Heart left ventricle (tissue), 16 donors: ENCODE data around the gene TEX9. TPM values are rescaled to one million over a fixed set of nuclear protein-coding genes. Genes with fewer than 3 reads are reported as not detected.
"Not testable (repeated sequence)": the region's sequence is repeated elsewhere in the genome, so short reads cannot be mapped to it uniquely, and the experiment has no call there.

Source experiments
- ATAC-seq, 4 donors: fragments of 200-7000 bp; cut with Tn5 transposase; one replicate each; pipeline ENCODE4 v1.9.1; 2020 to 2022; ENCODE audit warnings: moderate library complexity in 4 of 4, mild to moderate bottlenecking in 3 of 4, moderate number of reproducible peaks in 1 of 4
- DNase-seq, 5 donors: peaks; one replicate each; pipeline ENCODE4 v3.0.0-alpha.2; 2020
- H3K27ac ChIP-seq, 12 donors: fragments of 200-600 bp; sonication (generic) in 4 of 12; one replicate each; pipeline versions ENCODE4 v1.5.0 to v1.8.0; 2016 to 2022; ENCODE audit warnings: mild to moderate bottlenecking in 2 of 12
- H3K27me3 ChIP-seq, 9 donors: fragments of 200-600 bp; sonication (generic) in 2 of 9; one replicate each; pipeline versions ENCODE4 v1.5.1 to v1.8.0; 2016 to 2022; ENCODE audit warnings: mild to moderate bottlenecking in 3 of 9
- H3K36me3 ChIP-seq, 9 donors: fragments of 200-600 bp; sonication (generic) in 2 of 9; one replicate each; pipeline versions ENCODE4 v1.5.0 to v1.8.0; 2018 to 2022; ENCODE audit warnings: mild to moderate bottlenecking in 2 of 9
- H3K4me1 ChIP-seq, 12 donors: fragments of 200-600 bp; sonication (generic) in 4 of 12; one replicate each; pipeline versions ENCODE4 v1.5.0 to v1.8.0; 2016 to 2022; ENCODE audit warnings: mild to moderate bottlenecking in 3 of 12
- H3K4me3 ChIP-seq, 12 donors: fragments of 200-600 bp; sonication (generic) in 4 of 12; one replicate each; pipeline versions ENCODE4 v1.5.0 to v1.8.0; 2017 to 2022; ENCODE audit warnings: mild to moderate bottlenecking in 9 of 12, moderate library complexity in 4 of 12
- H3K9me3 ChIP-seq, 12 donors: fragments of 200-600 bp; sonication (generic) in 4 of 12; one replicate each; pipeline versions ENCODE4 v1.5.0 to v1.8.0; 2016 to 2022; ENCODE audit warnings: mild to moderate bottlenecking in 1 of 12
- POLR2A ChIP-seq, 2 donors: fragments of 450-650 bp; IDR thresholded peaks; one replicate each; pipeline ENCODE4 v1.6.1; 2017; ENCODE audit warnings: antibody characterized with exemption in 2 of 2, mild to moderate bottlenecking in 2 of 2, moderate library complexity in 2 of 2
- WGBS, 4 donors: extraction: QIAGEN DNeasy Blood & Tissue Kit in 2 of 4; methylation state at CpG; one replicate each; pipeline versions ENCODE4 v1.1.5 to v1.1.7; 2013 to 2018; 5-methylcytosine and 5-hydroxymethylcytosine counted together
- intact Hi-C, 10 donors: fragments of 100-400 bp; cut with DNase I; formaldehyde crosslinking; loops; one replicate each; pipeline versions ENCODE4 v1.11.1 to v1.14.2; 2022
- polyA plus RNA-seq, 2 donors: library from polyadenylated mRNA; stranded (reverse); fragments of 200-250 nt; gene quantifications; one replicate each; pipeline ENCODE4 v1.2.3, GENCODE V29; 2013
- total RNA-seq, 9 donors: library from RNA; depleted of rRNA in 2 of 9; stranded (reverse); fragments of >200 nt in 2 of 9; fragmentation: NEBNext Ultra II Directional in 3 of 9; extraction: Animal tissue kit (Norgen Biotek cat#: 25700) in 3 of 9; gene quantifications; one replicate each; pipeline versions ENCODE4 v1.1.0 to v1.2.4, GENCODE V29; 2016 to 2023
- TF ChIP-seq, protein P1 (sequence below), 12 donors: fragments of 200-600 bp; sonication (generic) in 4 of 12; IDR thresholded peaks; one replicate each; pipeline versions ENCODE4 v1.5.0 to v1.8.0; 2018 to 2022; ENCODE audit warnings: antibody characterized with exemption in 12 of 12, mild to moderate bottlenecking in 5 of 12
- donor health status: ischemic (EF 13 %, LVEDD 7.1; RV severe dilation, severe dysfunction).
- donor health status: healthy with polysubstance abuse.
- donor health status: DM: no; HTN: yes; CAD: no.
- donor health status: DM: no; HTN: no; CAD: no.
- donor health status: ischemic (EF 25% LVEDD 6.9; RV normal size, moderate dysfunction).
- donor health status: ischemic (EF 25% LVEDD 5.7; RV mildly dilated, moderate dysfunction).
- donor health status: healthy.
- donor health status: DM: yes; HTN: yes; CAD: no.
- donor health status: ischemic (EF 35%, LVEDD 5.7; RV mildly dilated, moderate dysfunction).
- donor health status: nonischemic (EF 11% LVEDD 7.7; RV severe dilation, severe dysfunction).
- donor health status: DM: yes; HTN: yes; CAD: no.
- donor health status: PGD.
- donor health status: ischemic (EF 29% LVEDD 5.4; RV normal size, mild dysfunction).
- donor health status: nonischemic (EF 23%, LVEDD 6.1; RV moderate dilation, normal function).

Gene TEX9
- total and polyA plus RNA-seq, 11 donors, result 0.19 to 1.6 (median 0.75) TPM; not detected in 2

DNA sequence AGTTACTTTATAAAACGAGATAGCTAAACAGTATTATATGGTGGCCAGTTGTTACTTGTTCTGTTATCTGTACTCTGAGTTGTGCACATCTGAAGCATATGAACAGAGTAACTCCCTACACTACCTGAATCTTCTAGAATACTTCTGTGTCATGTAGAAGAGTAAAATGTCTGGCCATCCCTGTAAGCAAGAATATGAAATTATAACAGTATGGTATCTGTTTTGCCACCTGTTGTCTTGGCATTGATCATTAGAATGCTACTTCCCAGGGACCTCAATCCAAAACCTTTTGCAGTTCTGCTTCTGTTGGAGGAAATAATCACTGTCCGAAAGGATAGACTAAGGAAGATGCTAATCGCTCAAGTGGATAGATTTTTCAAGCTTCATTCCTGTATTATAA lies 1.9 kb downstream of the TEX9 start:
- no peak for DNase-seq
- Histone ChIP-seq H3K4me1 (peaks cover 0 to 16% (median 7%) of the 10 kb centered on the region in 12 donors), H3K27ac (no peak overlapping the region), H3K9me3 (peaks cover 0 to 5% (median 0%) of the 10 kb centered on the region in 12 donors), H3K36me3 (no peaks in the 10 kb centered on the region), H3K4me3 (no peak overlapping the region), H3K27me3 (no peaks in the 10 kb centered on the region)
- WGBS, 4 donors, result 89 to 98% (median 93%) methylated on average over 3 of the region's 3 CpGs
- no peak for TF ChIP-seq POLR2A (IDR thresholded peaks at IDR 0.05)
- TF ChIP-seq, protein P1, sequence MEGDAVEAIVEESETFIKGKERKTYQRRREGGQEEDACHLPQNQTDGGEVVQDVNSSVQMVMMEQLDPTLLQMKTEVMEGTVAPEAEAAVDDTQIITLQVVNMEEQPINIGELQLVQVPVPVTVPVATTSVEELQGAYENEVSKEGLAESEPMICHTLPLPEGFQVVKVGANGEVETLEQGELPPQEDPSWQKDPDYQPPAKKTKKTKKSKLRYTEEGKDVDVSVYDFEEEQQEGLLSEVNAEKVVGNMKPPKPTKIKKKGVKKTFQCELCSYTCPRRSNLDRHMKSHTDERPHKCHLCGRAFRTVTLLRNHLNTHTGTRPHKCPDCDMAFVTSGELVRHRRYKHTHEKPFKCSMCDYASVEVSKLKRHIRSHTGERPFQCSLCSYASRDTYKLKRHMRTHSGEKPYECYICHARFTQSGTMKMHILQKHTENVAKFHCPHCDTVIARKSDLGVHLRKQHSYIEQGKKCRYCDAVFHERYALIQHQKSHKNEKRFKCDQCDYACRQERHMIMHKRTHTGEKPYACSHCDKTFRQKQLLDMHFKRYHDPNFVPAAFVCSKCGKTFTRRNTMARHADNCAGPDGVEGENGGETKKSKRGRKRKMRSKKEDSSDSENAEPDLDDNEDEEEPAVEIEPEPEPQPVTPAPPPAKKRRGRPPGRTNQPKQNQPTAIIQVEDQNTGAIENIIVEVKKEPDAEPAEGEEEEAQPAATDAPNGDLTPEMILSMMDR (IDR thresholded peaks at IDR 0.05), result no peak
- intact Hi-C loops, result no loop called here
- ATAC-seq, result no peak

GRCh38 chr15:56369234-56369633 lies 4.0 kb downstream of the TEX9 start:
- DNase-seq, result no peak
- ATAC-seq, result no peak
- Histone ChIP-seq H3K4me3 (no peak overlapping the region), H3K27me3 (no peaks in the 10 kb centered on the region), H3K9me3 (no peaks in the 10 kb centered on the region), H3K36me3 (no peaks in the 10 kb centered on the region), H3K4me1 (peaks cover 0 to 16% (median 7%) of the 10 kb centered on the region in 12 donors), H3K27ac (no peak overlapping the region)
- intact Hi-C loops, result no loop called here
- WGBS, 4 donors, result 82 to 89% (median 87%) methylated on average over 4 of the region's 4 CpGs
- TF ChIP-seq, protein P1 (IDR thresholded peaks at IDR 0.05), result no peak
- TF ChIP-seq POLR2A (IDR thresholded peaks at IDR 0.05), result no peak

DNA sequence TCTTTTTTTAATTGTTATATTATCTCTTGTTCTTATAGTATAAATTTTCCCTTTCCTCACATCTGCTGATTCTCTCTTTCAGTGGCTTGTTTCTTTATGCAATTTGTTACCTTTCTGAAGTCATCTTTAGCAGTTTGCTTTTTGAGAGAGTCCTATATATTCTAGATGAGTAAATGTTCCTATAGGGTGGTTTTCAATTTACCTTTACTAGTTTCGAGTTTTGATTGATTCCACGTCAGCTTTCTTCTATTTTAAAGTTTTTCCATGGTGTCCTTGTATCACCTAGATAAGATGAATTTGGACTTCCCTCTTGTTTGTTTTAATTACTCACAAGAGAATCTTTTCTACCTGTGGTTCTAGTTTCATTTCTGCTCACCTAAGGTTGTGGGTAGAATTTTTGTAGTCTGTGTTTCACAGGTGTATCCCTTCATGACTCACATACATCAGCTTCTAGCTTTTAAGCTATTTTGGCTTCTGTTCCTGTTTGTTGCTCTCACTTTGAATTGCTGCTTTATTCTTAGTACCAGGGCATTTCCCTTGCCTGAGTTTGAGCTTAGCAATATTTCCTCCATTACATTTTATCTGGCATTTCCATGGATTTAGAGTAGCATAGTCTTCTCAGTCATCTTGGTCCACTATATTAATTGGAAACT lies 6.4 kb downstream of the TEX9 start:
- intact Hi-C loops, result no loop called here
- TF ChIP-seq POLR2A (IDR thresholded peaks at IDR 0.05), result no peak
- TF ChIP-seq, protein P1 (IDR thresholded peaks at IDR 0.05), result no peak
- H3K4me3 ChIP-seq, result no peak overlapping the region
- no peak overlapping the region for H3K27ac ChIP-seq
- H3K27me3 ChIP-seq, result no peaks in the 10 kb centered on the region
- no peaks in the 10 kb centered on the region for H3K9me3 ChIP-seq
- WGBS, 4 donors, result 76 to 85% (median 81%) methylated on average over 2 of the region's 2 CpGs
- no peaks in the 10 kb centered on the region for H3K4me1 ChIP-seq
- DNase-seq (no peak), ATAC-seq (no peak)
- no peaks in the 10 kb centered on the region for H3K36me3 ChIP-seq

GRCh38 chr15:56374693-56375092 lies 9.5 kb downstream of the TEX9 start:
- H3K4me3 ChIP-seq, H3K27me3 ChIP-seq, H3K4me1 ChIP-seq, DNase-seq, intact Hi-C loops, H3K36me3 ChIP-seq, H3K27ac ChIP-seq, ATAC-seq: not testable (repeated sequence)
- WGBS, 4 donors, result 98 to 100% (median 99%) methylated on average over 2 of the region's 2 CpGs
- H3K9me3 ChIP-seq, result peaks cover 0 to 12% (median 0%) of the 10 kb centered on the region in 12 donors

DNA sequence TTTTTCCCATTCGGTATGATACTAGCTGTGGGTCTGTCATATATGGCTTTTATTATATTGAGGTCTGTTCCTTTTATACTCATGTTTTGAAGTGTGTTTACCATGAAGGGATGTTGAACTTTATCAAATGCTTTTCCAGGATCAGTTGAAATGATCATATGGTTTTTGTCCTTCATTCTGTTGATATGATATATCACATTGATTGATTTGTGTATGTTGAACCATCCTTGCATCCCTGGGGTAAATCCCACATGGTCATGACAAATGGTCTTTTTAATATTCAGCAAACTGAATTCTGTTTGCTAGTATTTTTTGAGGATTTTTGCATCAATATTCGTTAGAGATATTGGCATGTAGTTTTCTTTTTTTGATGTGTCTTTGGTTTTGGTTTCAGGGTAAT lies 12.6 kb downstream of the TEX9 start:
- H3K27me3 ChIP-seq, intact Hi-C loops, DNase-seq, ATAC-seq, H3K36me3 ChIP-seq, H3K4me1 ChIP-seq, H3K27ac ChIP-seq, H3K4me3 ChIP-seq: not testable (repeated sequence)
- 89 to 93% (median 92%) methylated on average over 2 of the region's 2 CpGs for WGBS, 4 donors
- peaks cover 0 to 20% (median 0%) of the 10 kb centered on the region in 12 donors for H3K9me3 ChIP-seq
